Ascending aorta (tissue), 2 donors: ENCODE data around the gene TMEM154. TPM values are rescaled to one million over a fixed set of nuclear protein-coding genes. Genes with fewer than 3 reads are reported as not detected.

Source experiments
- DNase-seq, 2 donors: peaks; one replicate each; pipeline ENCODE4 v3.0.0-alpha.2; 2019; ENCODE audit warnings: low spot score in 2 of 2
- H3K27ac ChIP-seq, 2 donors: fragments of 200-600 bp; sonication (generic); one replicate each; pipeline ENCODE4 v1.5.1; 2016 to 2017; ENCODE audit warnings: mild to moderate bottlenecking in 1 of 2
- H3K27me3 ChIP-seq: fragments of 200-600 bp; sonication (generic); one replicate; pipeline ENCODE4 v1.5.1; 2017
- H3K36me3 ChIP-seq, 2 donors: fragments of 200-600 bp; sonication (generic); one replicate each; pipeline ENCODE4 v1.5.1; 2016
- H3K4me1 ChIP-seq, 2 donors: fragments of 200-600 bp; sonication (generic); one replicate each; pipeline ENCODE4 v1.5.1; 2016 to 2017; ENCODE audit warnings: mild to moderate bottlenecking in 1 of 2
- H3K4me3 ChIP-seq, 2 donors: fragments of 200-600 bp; sonication (generic); one replicate each; pipeline ENCODE4 v1.5.1; 2016 to 2017; ENCODE audit warnings: mild to moderate bottlenecking in 1 of 2
- H3K9me3 ChIP-seq, 2 donors: fragments of 200-600 bp; sonication (generic); one replicate each; pipeline ENCODE4 v1.5.1; 2016
- CTCF ChIP-seq, 3 experiments: fragments of 200-600 bp in 2 of 3; fragments of 450-650 bp in 1 of 3; sonication (generic) in 2 of 3; IDR thresholded peaks; one replicate each; pipeline ENCODE4 v1.5.1; 2016 to 2019; ENCODE audit warnings: antibody characterized with exemption in 3 of 3, mild to moderate bottlenecking in 1 of 3, moderate library complexity in 1 of 3
- intact Hi-C: fragments of 100-400 bp; cut with DNase I; formaldehyde crosslinking; loops from one replicate; pipeline ENCODE4 v1.15.1; 2023
- total RNA-seq: library from RNA; depleted of rRNA; stranded (reverse); fragments of >200 nt; gene quantifications from one replicate; pipeline ENCODE4 v1.1.0, GENCODE V29; 2016

Gene TMEM154
- total RNA-seq, 1 donor from 2014 or later: 1.4 TPM

DNA sequence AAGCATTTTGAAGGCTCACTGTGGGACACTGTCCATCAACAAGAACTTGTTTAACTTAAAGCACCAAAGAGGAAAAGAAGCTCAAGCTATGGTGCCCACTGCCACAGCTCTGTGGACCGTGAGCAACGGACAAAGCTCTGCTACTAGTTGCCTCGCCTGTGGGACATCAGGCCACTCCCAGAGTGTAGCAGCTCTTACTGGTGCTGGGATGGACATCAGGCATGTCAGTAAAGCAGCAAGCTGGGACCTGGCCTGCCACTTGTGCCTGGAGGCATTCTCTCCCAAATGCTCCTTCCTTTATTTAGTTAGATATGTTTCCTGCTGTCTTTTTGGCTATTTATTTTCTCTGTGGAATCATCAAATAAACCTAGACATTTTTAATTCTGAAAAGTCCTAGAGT, 46.7 kb downstream of the TMEM154 start:
- Histone ChIP-seq H3K4me1 (no peaks in the 10 kb centered on the region), H3K27ac (no peak overlapping the region), H3K4me3 (no peak overlapping the region), H3K9me3 (no peaks in the 10 kb centered on the region), H3K36me3 (no peaks in the 10 kb centered on the region), H3K27me3 (no peaks in the 10 kb centered on the region)
- no peak for DNase-seq
- no peak for TF ChIP-seq CTCF (IDR thresholded peaks at IDR 0.05)
- intact Hi-C loops: no loop called here

DNA sequence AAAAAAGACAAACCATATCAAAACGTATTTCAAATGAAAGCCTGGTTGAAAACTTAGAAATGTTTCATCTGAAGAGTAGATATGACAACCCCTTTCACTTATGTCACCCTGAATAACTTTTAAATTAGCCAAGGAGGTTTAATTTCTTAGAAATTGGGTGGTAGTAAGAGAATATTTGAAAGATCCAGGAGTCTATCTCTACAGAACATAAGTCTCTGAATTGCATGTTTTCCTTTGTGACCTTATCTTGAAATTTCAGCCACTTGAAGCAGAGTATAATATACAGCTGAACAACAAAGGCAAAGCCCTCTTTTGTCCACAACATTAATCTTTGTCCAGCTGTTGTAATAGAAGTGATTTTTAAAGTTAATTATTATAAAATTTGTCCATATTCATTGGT, 49.5 kb downstream of the TMEM154 start:
- Histone ChIP-seq H3K4me3 (no peak overlapping the region), H3K27me3 (no peaks in the 10 kb centered on the region), H3K4me1 (no peaks in the 10 kb centered on the region), H3K36me3 (no peaks in the 10 kb centered on the region), H3K9me3 (no peaks in the 10 kb centered on the region), H3K27ac (no peak overlapping the region)
- no peak for TF ChIP-seq CTCF (IDR thresholded peaks at IDR 0.05)
- no peak for DNase-seq
- intact Hi-C loops: no loop called here

DNA sequence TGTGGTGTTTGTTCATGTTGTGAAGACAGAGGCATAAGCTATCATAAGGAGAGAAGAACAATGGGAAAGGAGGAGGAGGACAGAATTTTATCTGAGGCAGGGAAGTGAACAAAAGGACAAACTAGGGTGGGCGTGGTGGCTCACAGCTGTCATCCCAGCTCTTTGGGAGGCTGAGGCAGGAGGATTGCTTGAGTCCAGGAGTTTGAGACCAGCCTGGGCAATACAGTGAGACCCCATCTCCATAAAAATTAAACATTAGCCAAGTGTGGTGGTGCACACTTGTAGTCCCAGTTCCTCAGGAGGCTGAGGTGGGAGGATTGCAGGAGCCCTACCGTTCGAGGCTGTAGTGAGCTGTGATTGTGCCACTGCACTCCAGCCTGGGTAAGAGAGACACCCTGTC, 49.9 kb downstream of the TMEM154 start:
- DNase-seq: no peak

DNA sequence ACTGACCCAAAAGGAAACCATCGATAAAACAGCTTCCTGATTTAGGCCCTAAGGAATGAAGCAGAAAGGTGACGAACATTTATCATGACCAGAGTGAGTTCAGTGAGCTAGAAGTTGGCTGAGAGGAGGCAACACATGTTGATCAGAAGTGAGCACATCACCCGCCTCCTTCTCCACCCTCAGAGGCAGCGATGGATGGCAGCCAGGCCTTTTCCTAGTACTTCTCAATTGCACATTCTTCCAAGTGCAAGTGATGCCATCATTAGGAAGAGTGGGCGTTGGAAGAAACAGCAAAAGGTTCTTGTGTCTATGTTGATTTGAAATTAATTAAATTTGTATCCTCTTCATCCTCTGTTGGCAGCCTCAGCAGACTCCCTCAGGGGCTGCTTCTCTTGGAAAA, 51.7 kb downstream of the TMEM154 start:
- no peaks in the 10 kb centered on the region for H3K36me3 ChIP-seq
- no peaks in the 10 kb centered on the region for H3K9me3 ChIP-seq
- H3K27me3 ChIP-seq: no peaks in the 10 kb centered on the region
- H3K4me3 ChIP-seq: no peak overlapping the region
- TF ChIP-seq CTCF (IDR thresholded peaks at IDR 0.05): no peak
- no peaks in the 10 kb centered on the region for H3K4me1 ChIP-seq
- DNase-seq: no peak
- H3K27ac ChIP-seq: no peak overlapping the region
- intact Hi-C loops: no loop called here

More for the DNA sequence above, 49.9 kb downstream of the TMEM154 start:
- Histone ChIP-seq H3K36me3 (no peaks in the 10 kb centered on the region), H3K27ac (no peak overlapping the region), H3K9me3 (no peaks in the 10 kb centered on the region), H3K27me3 (no peaks in the 10 kb centered on the region), H3K4me1 (no peaks in the 10 kb centered on the region), H3K4me3 (no peak overlapping the region)
- TF ChIP-seq CTCF (IDR thresholded peaks at IDR 0.05): no peak
- intact Hi-C loops: no loop called here

GRCh38 chr4:152626790-152627189, 53.0 kb downstream of the TMEM154 start:
- H3K4me3 ChIP-seq: no peak overlapping the region
- H3K27ac ChIP-seq: no peak overlapping the region
- intact Hi-C loops: no loop called here
- no peak for TF ChIP-seq CTCF (IDR thresholded peaks at IDR 0.05)
- H3K9me3 ChIP-seq: no peaks in the 10 kb centered on the region
- no peaks in the 10 kb centered on the region for H3K36me3 ChIP-seq
- DNase-seq: no peak
- H3K4me1 ChIP-seq: no peaks in the 10 kb centered on the region
- no peaks in the 10 kb centered on the region for H3K27me3 ChIP-seq

DNA sequence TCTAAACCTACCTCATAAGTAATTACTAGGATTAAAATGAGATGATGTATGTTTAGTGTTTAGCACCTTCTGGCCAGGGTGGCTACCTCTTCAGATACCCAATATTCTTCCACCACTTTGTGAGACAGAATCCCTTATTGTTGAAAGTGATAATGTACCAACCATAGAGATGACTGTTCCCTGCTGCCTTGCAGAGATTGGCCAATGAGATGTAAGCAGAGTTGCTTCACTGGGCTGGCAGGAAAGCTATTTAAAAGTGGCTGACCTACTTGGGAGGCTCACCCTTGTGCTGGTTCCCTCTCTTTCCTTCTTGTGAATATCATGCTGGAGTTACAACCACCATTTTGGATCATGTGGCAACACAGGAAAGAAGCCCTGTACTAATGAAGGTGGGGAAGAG, 58.9 kb downstream of the TMEM154 start:
- Histone ChIP-seq H3K27ac (no peak overlapping the region), H3K27me3 (no peaks in the 10 kb centered on the region), H3K4me1 (no peaks in the 10 kb centered on the region), H3K9me3 (no peaks in the 10 kb centered on the region), H3K4me3 (no peak overlapping the region), H3K36me3 (no peaks in the 10 kb centered on the region)
- TF ChIP-seq CTCF (IDR thresholded peaks at IDR 0.05): no peak
- no peak for DNase-seq
- intact Hi-C loops: no loop called here
